Measurements from ENCODE around the gene SLC5A5. TPM values are rescaled to one million over a fixed set of nuclear protein-coding genes. Genes with fewer than 3 reads are reported as not detected.
A peak's percentile ranks its signal among the peaks of the same experiment; 100 is the strongest.

Gene SLC5A5
- total and polyA plus RNA-seq, 4 donors: 0.14 to 0.95 (median 0.15) TPM; not detected in 1

DNA sequence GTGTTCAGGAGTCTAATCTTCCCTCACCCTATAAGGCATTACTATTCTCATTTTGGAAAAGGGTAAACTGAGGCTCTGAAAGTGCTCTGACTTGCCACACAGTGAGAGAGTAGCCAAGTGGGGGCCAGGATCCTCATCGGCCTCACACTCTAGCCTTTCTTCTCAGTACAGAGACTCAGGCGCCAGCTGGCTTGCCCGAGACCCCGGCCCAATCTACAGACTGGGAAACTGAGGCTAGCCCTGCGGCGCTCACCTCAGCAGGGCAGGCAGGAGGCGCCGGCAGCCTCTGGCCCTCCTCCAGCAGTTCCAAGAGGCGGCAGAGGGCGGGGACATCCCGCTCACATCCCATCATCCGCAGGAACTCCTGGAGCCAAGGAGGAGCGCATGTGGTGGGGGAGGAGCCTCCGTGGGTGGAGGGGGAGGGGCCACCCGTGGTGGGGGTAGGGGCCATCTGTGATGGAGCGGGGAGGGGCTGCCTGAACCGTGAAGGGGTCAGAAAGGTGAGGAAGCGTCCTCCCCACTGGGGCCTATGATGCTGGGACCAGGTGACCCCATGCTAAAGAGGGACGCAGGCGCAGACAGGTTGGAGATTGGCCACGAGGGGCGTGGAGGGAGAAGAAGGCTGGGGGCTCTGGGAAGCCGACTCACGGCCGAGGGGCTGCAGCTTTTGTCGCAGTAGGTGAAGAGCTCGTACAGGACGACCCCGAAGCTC lies 41.7 kb upstream of the SLC5A5 start:
- peak in 1 of 3 donors; percentile 30 for DNase-seq
- peaks cover 0 to 2% (median 0%) of the 10 kb centered on the region in 4 donors for H3K9me3 ChIP-seq (ENCODE audit: control insufficient read depth in 4 of 4, insufficient read depth in 3 of 4, low read length in 3 of 4)
- no peak overlapping the region for H3K27ac ChIP-seq (ENCODE audit: low read depth in 1 of 2, low read length in 1 of 2)
- no peak overlapping the region for H3K9ac ChIP-seq (ENCODE audit: insufficient read depth in 1 of 2, low read length in 2 of 2)
- 39 to 63% methylated on average over 27 to 29 of the region's 29 CpGs for WGBS, 2 donors
- TF ChIP-seq CTCF (IDR thresholded peaks at IDR 0.05; ENCODE audit: control extremely low read depth, extremely low read depth): no peak
- peaks cover 0 to 22% (median 5%) of the 10 kb centered on the region in 3 donors for H3K27me3 ChIP-seq (ENCODE audit: control insufficient read depth in 3 of 3, insufficient read depth in 3 of 3, low read length in 2 of 3)
- peaks cover 0 to 3% (median 0%) of the 10 kb centered on the region in 5 donors for H3K4me1 ChIP-seq (ENCODE audit: control insufficient read depth in 5 of 5, insufficient read depth in 5 of 5, low read length in 5 of 5)
- H3K4me3 ChIP-seq: no peak overlapping the region
- no peak for ATAC-seq (ENCODE audit: insufficient read depth, low FRiP score)
- H3K36me3 ChIP-seq (ENCODE audit: control insufficient read depth in 4 of 4, insufficient read depth in 4 of 4, low read length in 4 of 4): peaks cover 0 to 13% (median 0%) of the 10 kb centered on the region in 4 donors

- H3K9ac ChIP-seq (ENCODE audit: insufficient read depth in 1 of 2, low read length in 2 of 2): no peak overlapping the region
- DNase-seq: peak; percentile 20 to 59 (median 38)
- peaks cover 0 to 22% (median 5%) of the 10 kb centered on the region in 3 donors for H3K27me3 ChIP-seq (ENCODE audit: control insufficient read depth in 3 of 3, insufficient read depth in 3 of 3, low read length in 2 of 3)
- peak; percentile 30 for ATAC-seq (ENCODE audit: insufficient read depth, low FRiP score)
- peaks cover 0 to 13% (median 0%) of the 10 kb centered on the region in 4 donors for H3K36me3 ChIP-seq (ENCODE audit: control insufficient read depth in 4 of 4, insufficient read depth in 4 of 4, low read length in 4 of 4)
- WGBS, 2 donors: 40 to 67% methylated on average over 45 to 50 of the region's 50 CpGs
- H3K4me1 ChIP-seq (ENCODE audit: control insufficient read depth in 5 of 5, insufficient read depth in 5 of 5, low read length in 5 of 5): peaks cover 0 to 3% (median 0%) of the 10 kb centered on the region in 5 donors
- no peak overlapping the region for H3K4me3 ChIP-seq
- H3K9me3 ChIP-seq (ENCODE audit: control insufficient read depth in 4 of 4, insufficient read depth in 3 of 4, low read length in 3 of 4): peaks cover 0 to 2% (median 0%) of the 10 kb centered on the region in 4 donors
- no peak for TF ChIP-seq CTCF (IDR thresholded peaks at IDR 0.05; ENCODE audit: control extremely low read depth, extremely low read depth)
- H3K27ac ChIP-seq (ENCODE audit: low read depth in 1 of 2, low read length in 1 of 2): no peak overlapping the region
These were observed 41.0 kb upstream of the SLC5A5 start for GRCh38 chr19:17830567-17831418.

DNA sequence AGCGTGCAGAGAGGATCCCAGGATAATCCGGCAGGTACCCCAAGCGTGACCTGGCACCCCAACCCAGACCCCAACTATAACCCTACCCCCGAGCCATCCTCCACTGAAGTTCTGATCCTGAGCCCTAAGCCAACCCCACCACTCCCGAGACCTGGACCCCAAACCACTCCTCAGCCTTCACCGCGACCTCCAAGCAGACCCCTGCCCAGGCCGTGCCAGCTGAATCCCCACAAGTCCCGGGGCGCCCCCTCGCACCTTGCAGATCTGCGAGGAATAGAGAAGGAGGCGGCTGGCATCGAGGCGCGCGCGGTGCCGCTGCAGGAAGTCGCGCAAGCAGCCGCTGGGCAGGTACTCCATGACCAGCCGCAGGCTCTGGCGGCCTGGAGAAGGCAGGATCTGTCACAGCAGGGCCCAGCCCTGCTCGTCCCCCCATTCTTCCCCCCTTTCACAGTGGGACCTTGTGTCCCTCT lies 40.3 kb upstream of the SLC5A5 start:
- no peak for TF ChIP-seq CTCF (IDR thresholded peaks at IDR 0.05; ENCODE audit: control extremely low read depth, extremely low read depth)
- Histone ChIP-seq H3K4me1 (ENCODE audit: control insufficient read depth in 5 of 5, insufficient read depth in 5 of 5, low read length in 5 of 5) (peaks cover 0 to 3% (median 0%) of the 10 kb centered on the region in 5 donors), H3K4me3 (no peak overlapping the region), H3K9ac (ENCODE audit: insufficient read depth in 1 of 2, low read length in 2 of 2) (no peak overlapping the region), H3K27ac (ENCODE audit: low read depth in 1 of 2, low read length in 1 of 2) (no peak overlapping the region), H3K36me3 (ENCODE audit: control insufficient read depth in 4 of 4, insufficient read depth in 4 of 4, low read length in 4 of 4) (peaks cover 0 to 13% (median 0%) of the 10 kb centered on the region in 4 donors), H3K27me3 (ENCODE audit: control insufficient read depth in 3 of 3, insufficient read depth in 3 of 3, low read length in 2 of 3) (peaks cover 0 to 22% (median 5%) of the 10 kb centered on the region in 3 donors), H3K9me3 (ENCODE audit: control insufficient read depth in 4 of 4, insufficient read depth in 3 of 4, low read length in 3 of 4) (peaks cover 0 to 2% (median 0%) of the 10 kb centered on the region in 4 donors)
- 55 to 76% methylated on average over 25 of the region's 25 CpGs for WGBS, 2 donors
- ATAC-seq (ENCODE audit: insufficient read depth, low FRiP score): no peak
- DNase-seq: no peak
